ENCODE measurements around the gene TSHZ2.

The TSHZ2 gene

DNA sequence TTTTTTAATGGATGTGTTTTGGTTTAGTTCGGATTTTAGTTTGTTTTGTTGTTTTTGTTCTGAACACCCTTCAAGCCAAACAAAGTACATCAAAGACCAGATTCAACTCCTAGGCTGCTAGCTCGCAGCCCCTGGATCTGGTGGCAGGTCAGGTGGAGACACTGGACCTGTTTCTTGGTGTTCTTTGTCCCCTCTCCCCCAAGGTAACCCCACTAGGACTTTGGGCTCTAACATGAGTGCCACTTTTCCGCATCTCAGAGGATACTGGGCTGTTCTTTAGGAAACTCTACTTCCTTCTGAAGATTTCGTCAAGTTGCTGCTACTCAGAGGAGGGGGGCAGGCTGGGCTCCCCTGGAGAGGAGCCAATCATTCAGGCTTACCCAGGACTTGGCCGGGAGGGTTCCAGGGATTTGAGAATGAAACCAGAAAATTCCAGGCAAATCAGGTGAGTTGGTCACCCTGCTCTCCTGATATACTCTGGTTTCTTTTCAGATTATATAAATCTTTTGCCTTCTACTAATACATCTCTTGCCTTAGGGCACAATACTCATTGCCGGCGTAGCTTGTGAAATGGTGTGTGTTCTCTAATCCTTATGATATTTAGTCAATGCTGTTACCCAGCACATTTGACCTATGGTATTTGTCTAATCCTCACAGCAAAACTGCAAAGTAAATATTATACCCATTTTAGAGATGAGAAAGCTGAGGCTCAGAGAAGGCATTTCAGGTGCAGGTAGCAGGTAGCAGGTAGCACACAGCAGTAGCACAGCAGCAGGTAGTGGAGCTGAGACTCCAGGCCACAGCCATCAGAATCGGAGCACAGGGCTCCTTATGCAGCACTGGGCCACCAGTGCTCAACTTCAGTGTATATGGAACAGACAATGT is 291.6 kb downstream of the TSHZ2 start:
- DNase-seq: no peak

DNA sequence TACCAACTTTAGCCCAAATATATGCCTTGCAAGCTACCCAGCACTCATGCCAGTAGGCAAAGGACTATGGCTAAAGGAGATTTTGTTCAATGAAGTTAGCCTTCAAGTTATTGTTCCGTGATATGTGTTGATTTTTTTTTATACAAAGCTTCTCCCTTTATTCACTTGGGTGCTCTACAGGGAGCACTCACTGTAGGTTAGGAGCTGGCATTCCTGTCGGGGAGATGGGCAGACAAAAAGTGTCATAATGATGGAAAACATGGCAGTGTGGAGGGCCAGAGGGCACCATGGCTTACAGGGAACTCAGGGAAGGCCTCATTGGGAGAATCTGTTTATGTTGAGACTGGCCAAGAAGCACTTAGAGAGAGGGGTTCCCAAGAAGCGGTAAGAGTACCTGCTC is 292.4 kb downstream of the TSHZ2 start:
- DNase-seq: no peak

DNA sequence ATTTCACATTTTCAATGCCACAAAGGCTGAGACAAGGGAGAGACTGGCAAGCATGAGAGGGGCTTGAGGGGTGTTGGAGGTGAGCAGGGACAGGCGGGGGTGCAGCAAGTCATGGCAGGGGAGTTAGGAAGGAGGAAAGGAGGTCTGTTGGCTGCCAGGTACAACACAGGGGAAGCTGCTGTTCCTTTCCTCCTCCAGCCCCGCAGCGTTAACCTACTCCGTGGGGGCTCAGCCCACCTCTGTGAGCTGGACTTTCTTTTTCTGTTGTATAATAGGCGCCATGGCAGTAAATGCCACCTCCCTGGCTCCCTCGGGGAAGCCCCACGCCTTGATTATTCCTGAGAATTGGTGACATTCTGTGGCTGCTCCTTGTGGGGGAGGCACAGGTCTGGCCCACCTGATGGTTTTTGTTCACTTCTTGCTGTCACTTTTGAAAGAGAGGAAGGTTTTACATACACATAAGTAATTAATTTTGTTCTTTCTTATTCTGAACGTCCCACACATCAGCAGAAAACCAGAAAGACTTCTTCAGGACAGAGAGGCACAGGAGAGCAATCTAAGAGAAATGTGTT is 293.2 kb downstream of the TSHZ2 start:
- no peak for DNase-seq

DNA sequence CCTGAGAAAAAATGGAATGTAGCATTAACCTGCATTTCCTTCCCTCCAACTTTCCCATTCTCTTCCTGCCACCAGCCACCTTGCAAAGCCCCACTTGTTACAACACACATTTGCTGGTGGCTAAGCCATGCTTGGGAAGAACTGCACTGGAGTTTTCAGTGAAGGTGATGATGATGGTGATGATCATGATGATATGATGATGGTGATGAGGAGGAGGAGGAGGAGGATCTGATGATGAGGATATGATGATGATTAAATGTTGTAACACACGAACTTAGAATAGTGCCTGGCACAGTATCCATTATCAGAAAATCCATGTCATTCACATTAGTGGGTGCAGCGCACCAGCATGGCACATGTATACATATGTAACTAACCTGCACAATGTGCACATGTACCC is 297.2 kb downstream of the TSHZ2 start:
- no peak for DNase-seq

DNA sequence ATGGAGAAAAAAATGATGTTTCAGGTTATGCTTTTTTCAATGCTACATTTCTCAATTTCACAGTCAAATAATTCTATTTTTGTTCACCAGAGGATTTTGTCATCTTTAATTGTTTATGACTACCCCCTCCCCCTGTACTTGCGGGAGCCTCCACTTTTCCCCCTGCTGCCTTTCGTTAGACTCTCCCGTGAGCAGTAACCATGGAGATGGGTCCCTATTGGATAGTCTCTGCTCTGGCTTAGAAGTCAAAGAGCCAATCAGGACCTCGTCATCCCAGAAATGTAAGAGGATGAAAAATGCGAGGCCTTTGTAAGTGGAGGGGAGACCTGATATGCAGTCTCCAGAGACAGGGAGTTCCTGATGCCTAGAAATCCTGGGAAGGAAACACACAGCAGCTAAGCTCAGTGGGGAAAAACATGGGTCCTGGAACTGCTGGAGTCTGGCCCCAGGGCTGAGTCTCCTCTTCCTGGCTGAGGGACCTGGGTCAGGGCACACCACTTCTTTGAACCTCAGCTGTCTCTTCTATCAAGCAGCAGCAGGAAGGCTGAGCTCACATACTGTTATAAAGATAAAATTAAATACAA is 298.7 kb downstream of the TSHZ2 start:
- no peak for DNase-seq

DNA sequence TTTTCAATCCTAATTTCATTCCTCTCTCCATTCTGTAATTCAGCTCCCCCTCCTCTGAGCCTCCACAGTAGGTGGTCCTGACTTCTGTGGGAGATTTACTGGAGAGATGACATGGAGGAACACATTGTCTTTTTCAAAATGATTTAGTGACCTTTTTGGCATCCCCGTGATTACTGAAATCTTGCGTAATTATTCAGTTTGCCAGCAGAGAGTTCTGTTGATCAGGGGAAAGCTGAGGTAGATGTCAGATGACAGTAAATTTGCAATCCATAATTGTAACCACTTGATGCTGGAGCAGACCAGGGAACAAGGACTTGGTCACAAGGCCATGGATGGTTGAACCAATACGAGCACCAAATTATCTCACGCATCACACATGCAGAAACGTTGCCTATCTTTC is 302.2 kb downstream of the TSHZ2 start:
- DNase-seq: no peak

DNA sequence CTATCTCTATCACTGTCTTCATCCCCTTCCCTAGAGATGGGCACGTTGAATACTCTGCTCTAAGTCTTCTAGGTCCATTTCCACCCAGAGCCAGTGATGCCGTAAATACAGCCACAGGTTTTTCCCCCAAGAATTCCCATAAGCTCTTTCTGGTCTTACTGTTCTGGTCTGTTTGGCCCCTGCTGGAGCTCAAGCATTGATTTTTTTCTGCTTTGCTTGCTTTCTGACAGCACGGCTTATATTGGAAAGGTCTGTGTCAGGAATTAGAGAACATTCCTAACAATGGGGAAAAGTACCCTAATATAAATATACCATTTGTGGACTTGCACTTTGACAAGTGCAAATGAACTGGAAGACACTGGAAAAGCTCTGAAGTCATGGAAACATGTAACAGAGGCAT is 302.6 kb downstream of the TSHZ2 start:
- no peak for DNase-seq

DNA sequence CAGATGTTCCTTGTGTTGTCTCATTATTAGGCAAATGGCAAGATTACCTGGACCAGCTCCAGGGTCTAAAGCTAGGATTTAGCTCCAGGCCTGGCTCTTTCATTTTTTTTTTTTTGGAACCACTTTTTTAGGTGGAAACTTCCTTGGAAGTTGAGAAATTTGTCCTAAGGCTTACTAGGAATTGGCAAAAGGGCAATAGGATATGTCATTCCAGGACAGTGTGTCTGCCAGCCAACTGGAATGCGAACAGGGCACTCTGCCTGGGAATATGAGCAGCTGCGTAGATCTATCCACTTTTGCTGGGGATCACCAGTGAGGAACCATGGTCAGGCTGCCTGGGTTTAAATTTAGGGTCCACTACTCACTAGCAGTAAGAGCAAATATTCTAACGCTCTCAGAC is 304.0 kb downstream of the TSHZ2 start:
- no peak for DNase-seq

DNA sequence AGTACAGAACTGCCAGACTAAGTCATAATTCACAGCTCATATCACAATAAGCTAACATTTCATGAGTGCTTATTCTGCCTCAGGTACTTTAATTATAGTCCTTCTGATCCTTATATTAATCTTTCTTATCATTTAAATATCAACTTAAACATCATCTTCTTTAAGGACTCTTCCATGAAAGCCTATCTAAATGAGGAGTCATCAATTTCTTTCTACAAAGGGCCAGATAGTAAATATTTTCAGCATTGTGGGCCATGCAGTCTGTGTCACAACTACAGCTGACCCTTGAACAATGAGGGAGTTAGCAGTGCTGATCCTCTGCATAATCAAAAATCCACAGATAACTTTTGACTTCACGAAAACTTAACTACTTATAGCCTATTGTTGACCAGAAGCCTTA is 306.4 kb downstream of the TSHZ2 start:
- DNase-seq: no peak

DNA sequence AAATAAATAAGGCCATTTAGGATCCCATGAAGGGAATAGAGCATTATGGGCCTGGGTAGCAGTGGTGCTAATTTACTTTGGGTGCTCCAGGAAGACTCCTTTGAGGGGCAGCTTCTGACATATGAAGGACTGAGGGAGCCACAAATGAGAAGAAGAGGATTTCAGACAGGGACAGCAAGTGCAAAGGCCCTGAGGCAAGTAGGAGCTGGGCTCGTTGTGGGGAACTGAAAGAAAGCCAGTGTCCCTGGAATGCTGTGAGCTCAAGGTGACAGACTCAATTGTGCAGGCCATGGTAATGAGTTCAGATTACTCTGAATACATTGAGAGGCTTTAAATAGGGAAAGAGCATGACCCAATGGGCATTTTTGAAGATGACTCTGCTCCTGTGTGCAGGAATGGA is 307.6 kb downstream of the TSHZ2 start:
- DNase-seq: no peak

DNA sequence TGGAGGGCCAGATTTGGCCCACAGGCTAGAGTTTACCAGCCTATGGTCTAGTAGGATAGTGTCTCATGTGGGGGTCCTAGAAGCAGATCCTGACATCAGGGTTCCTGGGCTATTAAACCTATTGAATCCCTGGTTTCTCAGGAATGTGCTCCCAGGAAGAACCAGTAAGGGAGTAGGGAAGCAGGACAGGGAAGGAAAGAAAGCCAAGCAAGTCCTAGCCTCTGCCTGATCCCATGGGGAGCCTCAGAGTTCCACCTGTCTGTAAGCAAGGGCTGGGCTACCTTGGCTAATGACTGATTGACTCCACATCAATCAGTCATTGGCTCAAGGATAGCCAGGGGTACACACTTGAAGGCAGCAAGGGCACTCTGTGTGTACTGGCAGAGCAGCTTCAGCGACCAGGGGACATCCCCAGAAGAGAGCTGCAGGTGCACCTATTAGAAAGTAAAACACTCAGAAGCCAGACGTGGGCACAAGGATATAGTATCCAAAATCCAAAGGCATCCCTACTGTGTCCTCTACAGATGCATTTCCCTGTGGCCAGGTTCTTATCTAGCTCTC is 309.5 kb downstream of the TSHZ2 start:
- DNase-seq: no peak

DNA sequence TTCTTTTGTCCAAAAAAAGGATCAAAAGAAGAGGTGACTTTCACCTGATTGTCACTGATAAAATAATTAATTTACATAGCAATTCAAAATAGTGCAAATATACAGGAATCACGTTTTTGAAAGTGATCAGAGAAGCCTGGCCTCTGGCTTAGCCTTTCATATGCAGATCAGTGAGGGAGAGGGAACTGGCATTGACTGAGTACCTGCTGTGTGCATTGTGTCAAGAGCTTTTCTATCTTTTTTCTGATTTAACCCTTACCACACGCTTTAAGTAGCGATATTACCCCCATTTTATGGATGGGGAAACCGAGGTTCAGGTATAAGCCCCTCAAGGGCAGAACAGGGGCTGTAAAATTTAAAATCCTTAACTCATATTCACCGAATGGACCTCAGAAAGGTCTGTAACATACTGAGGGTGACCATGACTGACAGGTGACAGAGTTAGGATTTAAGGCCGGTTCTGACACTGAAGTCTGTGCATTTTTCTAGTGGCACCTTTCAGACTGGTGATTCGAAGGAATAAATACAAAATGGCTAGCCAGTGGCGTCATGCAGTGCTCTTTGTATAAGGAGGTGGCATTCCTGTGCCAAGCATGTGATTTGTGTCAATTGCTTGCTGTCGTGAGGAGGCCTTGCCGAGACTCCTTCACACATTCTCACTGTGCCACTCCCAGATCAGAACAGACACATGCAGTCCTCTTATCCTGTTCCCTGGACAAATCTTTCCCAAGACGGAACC is 310.2 kb downstream of the TSHZ2 start:
- DNase-seq: no peak

DNA sequence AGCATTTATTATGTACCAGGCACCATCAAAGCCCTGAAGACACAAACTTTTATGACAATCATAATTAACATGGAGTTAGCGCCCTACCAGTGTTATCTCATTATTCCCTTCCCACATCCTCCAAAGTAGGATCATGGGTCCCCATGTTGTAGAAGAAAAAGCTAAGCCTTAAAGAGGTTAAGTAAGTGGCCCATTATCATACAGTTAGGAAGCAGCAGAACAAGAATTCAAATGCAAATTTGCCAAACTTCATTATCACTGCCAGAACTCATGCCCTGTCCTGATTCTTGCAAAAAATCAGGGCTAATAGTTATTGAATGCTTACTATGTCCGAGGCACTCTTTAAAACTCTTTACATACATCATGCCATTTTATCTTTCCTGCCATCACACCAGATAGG is 310.9 kb downstream of the TSHZ2 start:
- no peak for DNase-seq

DNA sequence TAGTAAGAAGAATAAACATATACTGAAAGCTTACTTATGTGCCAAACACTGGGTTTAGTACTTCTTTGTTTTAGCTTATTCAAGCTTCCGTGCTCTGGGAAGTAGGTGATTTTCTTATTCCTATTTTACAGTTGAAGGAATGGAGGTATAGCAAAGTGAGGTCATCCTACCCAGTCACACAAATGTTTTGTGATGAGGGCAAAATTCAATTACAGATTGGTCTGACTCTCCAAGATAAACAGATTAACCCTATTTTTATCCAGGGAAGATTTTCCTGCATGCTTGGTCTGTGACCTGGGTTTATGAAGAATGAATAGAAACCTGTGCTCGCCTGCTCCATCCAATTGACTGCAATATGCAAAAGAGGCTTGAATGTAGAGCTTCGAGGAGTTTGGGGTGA is 311.4 kb downstream of the TSHZ2 start:
- DNase-seq: no peak

DNA sequence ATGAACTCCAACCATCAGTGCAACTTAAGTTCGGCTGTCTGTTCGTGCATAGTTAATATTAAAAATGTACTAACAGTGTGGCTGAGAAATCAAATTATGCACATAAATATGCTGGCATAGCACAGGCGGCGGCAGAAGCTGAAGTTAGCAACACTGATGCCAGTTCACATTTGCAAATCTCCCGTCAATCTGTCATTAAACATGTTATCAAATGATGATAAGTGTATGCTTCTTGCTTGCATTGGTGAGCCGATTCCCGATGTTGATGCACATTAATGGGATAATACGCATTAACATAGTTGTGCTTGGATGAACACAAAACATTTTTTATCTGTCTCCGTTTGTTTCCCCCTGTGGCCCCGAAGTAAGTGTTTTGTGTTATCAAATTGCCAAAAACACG is 312.1 kb downstream of the TSHZ2 start:
- DNase-seq: no peak

DNA sequence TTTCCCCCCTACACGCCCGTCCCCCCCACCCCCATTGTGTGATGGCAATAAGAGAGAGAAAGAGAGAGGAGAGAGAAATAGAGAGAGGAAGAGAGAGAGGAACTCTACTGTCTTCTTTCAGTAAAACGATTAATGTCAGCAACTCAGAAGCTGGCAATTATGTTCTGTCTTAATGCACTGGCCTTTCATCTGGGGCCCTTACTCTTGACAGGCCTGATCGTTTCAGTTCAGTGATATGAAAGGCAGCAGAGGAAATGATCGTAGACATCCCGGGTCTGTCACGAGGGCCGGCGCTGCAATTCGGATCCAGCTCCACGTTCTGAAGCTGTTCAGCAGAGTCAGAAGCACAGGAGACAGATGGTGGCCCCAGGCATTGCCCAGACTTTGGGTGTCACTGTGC is 312.5 kb downstream of the TSHZ2 start:
- no peak for DNase-seq

DNA sequence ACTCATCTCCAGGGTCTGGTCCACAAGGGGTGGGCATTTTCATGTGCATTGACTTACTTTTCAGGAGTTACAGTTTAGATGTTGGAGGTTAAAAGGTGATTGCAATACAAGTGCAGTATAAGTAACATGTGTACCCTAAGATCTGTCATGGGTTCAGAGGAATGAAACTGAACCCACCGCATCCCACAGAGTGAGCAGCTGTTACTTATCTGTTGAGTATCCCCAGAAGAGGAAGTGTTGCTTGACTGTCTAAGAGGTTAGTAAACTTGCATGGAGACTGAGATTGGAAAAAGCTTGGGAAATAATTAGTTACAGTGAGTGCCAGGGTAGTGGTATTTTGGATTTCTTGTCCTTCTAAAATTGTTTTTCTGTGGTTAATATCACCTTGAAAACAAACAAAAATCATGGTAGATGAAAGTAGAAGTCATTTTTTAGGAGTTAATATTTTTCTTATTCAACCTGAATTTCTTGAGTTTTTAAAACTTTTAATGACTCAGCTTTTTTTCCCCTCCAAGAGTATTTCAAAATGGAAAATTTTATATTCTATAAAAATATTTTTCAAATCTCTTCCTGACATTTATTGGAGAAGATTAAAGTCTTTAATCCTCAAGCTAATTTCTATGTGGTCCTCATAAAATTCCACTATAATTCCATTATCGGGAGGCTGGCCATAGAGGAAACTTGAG is 315.3 kb downstream of the TSHZ2 start:
- DNase-seq: no peak

DNA sequence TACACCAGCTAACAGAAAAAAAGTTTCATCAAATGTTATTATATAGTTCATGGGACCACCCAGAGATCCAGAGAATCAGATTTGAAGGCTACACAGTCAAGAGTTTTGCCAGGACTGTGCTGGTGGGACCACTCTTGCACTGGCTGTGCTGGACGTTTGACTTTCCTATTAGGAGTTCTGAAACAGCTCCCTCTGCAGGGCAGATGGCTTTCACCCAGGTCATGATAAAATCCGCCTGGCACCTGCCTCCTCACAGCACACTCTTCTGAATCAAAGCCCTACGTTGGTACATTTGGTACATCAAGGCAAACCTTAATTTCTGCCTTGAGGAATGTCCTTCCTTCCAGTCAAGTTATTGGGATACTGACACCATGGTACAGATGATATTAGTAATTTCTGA is 319.4 kb downstream of the TSHZ2 start:
- DNase-seq: no peak

DNA sequence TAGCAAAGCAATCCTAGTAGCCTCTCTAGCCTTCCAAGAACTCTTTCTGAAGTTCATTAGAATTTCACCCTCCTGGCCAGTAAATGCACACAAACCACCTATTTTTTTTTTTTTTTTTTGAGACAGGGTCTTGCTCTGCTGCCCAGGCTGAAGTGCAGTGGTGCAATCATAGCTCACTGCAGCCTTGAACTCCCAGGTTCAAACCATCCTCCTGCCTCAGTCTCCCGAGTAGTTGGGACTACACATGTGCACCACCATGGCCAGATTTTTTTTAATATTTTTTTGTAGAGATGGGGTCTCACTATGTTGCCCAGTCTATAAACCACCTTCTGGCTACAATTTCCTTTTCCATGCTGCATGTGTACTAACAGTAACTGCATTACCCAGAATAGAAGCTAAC is 320.2 kb downstream of the TSHZ2 start:
- DNase-seq: no peak

DNA sequence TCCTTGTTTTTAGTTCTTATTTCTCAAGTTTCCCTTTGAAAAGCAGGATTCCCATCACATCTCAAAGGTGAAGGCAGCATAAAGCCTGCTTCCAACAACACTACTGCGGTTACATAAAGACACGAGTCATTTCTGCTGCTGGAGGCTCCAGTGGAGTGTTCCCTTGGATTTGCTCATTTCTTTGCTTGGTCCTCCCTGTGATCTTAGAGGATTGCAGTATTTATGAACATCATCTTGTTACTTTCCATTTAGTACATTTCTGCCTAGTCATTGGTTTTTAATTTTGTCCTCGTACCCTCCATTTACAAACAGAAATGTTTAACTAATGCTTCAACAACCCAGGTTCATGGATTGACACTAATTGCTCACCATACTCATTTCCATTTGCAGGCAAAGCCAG is 322.6 kb downstream of the TSHZ2 start:
- no peak for DNase-seq

DNA sequence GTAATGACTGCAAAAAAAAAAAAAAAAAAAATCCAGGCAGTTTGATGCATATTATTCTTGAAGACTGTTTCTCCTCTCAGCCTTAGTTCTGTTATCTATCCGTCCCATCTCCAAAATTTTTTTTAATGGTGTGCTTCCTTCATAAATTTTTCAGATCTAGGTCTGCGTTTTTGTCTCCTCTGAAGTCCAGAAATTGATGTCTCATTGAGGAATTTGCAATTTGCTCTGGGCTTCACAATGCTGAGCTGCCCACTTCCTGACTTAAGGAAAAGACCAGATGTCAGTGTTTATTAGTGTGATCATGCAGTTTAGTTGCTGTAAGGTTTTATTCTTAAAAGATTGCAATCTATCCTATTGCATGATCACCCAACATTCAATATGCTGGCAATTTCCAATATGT is 323.9 kb downstream of the TSHZ2 start:
- no peak for DNase-seq

DNA sequence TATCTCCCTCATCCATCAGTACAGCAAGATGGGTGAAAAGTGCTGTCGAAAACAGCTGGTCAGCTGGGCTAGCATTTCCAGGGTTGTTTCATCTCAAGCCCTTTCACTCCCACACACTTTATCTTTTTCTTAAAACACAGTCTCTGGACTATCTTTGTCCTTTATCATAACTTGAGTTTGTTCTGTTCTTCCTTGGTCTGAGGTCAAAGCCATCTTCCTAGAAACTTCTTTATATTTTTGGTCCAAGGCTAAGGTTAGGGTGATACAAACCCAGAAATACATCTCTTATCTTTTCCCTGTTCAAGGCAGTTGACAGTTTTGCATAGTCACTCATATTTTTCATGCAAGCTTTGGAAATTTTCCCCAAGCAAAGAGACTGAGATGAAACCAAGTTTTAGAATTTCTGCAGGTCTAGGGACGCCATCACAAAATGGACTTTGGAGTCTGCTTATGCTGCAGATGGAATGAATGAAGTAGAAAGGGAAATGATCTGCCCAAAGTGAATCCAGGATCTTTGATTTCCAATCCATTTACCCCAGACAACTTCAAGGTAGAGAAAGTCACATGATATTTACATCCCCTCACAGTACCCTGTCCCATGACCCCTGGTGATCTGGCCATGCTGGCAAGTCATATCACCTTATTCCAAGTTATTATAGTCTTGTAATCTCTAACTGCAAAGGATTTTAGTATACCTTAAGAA is 324.4 kb downstream of the TSHZ2 start:
- no peak for DNase-seq

Measured in activated naive CD4-positive, alpha-beta T cell treated with anti-CD3 and anti-CD28 coated beads, Interleukin-2, amount 50 U/mL, for 16 hours (primary cell).